HG02840 (cell line): ENCODE data around the gene ABCG1.
A peak's percentile ranks its signal among the peaks of the same experiment; 100 is the strongest.

ENCODE experiments used
- ATAC-seq: cut with Tn5 transposase; IDR thresholded peaks from one replicate; pipeline ENCODE4 v1.9.1; 2021; ENCODE audit warnings: mild to moderate bottlenecking, moderate library complexity, moderate number of reproducible peaks; ENCODE audit not compliant: unreplicated experiment, low FRiP score

Gene ABCG1

GRCh38 chr21:42230636-42231035 is 11.7 kb downstream of the ABCG1 start:
- ATAC-seq: no peak

GRCh38 chr21:42231756-42232155 is 12.8 kb downstream of the ABCG1 start:
- ATAC-seq: no peak

GRCh38 chr21:42232176-42232825 is 13.4 kb downstream of the ABCG1 start:
- ATAC-seq: no peak

- ATAC-seq: no peak
These were observed 14.4 kb downstream of the ABCG1 start for GRCh38 chr21:42233067-42233961.

- ATAC-seq: no peak
These were observed 15.1 kb downstream of the ABCG1 start for GRCh38 chr21:42234041-42234440.

GRCh38 chr21:42234464-42235241 is 15.7 kb downstream of the ABCG1 start:
- peak; percentile 46 for ATAC-seq

GRCh38 chr21:42235593-42235992 is 16.7 kb downstream of the ABCG1 start:
- ATAC-seq: no peak

GRCh38 chr21:42236014-42236413 is 17.1 kb downstream of the ABCG1 start:
- ATAC-seq: no peak

- ATAC-seq: no peak
These were observed 17.8 kb downstream of the ABCG1 start for GRCh38 chr21:42236693-42237092.

- no peak for ATAC-seq
These were observed 18.2 kb downstream of the ABCG1 start for GRCh38 chr21:42237161-42237560.

- no peak for ATAC-seq
These were observed 18.6 kb downstream of the ABCG1 start for GRCh38 chr21:42237577-42237976.

GRCh38 chr21:42238185-42238934 is 19.4 kb downstream of the ABCG1 start:
- ATAC-seq: no peak

- ATAC-seq: no peak
These were observed 20.6 kb downstream of the ABCG1 start for GRCh38 chr21:42239556-42239955.

GRCh38 chr21:42239973-42240372 is 21.0 kb downstream of the ABCG1 start:
- no peak for ATAC-seq

GRCh38 chr21:42242611-42243010 is 23.7 kb downstream of the ABCG1 start:
- ATAC-seq: no peak

GRCh38 chr21:42243026-42243425 is 24.1 kb downstream of the ABCG1 start:
- no peak for ATAC-seq

- no peak for ATAC-seq
These were observed 26.6 kb downstream of the ABCG1 start for GRCh38 chr21:42245331-42246193.

GRCh38 chr21:42247716-42248115 is 28.8 kb downstream of the ABCG1 start:
- no peak for ATAC-seq

GRCh38 chr21:42248241-42248640 is 29.3 kb downstream of the ABCG1 start:
- ATAC-seq: no peak
